ENCODE results near the gene HOXC13.

HOXC13 gene

GRCh38 chr12:53947743-53948142, 9.1 kb downstream of the HOXC13 start:
- Mint-ChIP-seq H3K36me3 (no peaks in the 10 kb centered on the region), H3K27me3 (peaks cover 38% of the 10 kb centered on the region), H3K27ac (no peak overlapping the region), H3K4me3 (no peak overlapping the region), H3K9me3 (no peaks in the 10 kb centered on the region), H3K4me1 (peaks cover 4% of the 10 kb centered on the region)
- ATAC-seq (ENCODE audit: low read depth) (no peak), DNase-seq (ENCODE audit: low spot score in 2 of 2) (no peak)

- H3K4me3 Mint-ChIP-seq, result no peak overlapping the region
- H3K4me1 Mint-ChIP-seq, result peaks cover 4% of the 10 kb centered on the region
- H3K27ac Mint-ChIP-seq, result no peak overlapping the region
- H3K27me3 Mint-ChIP-seq, result peaks cover 39% of the 10 kb centered on the region
- ATAC-seq (ENCODE audit: low read depth) (no peak), DNase-seq (ENCODE audit: low spot score in 2 of 2) (no peak)
- H3K9me3 Mint-ChIP-seq, result peaks cover 2% of the 10 kb centered on the region
- H3K36me3 Mint-ChIP-seq, result no peaks in the 10 kb centered on the region
Observed at GRCh38 chr12:53948650-53949593, 10.3 kb downstream of the HOXC13 start.

- Mint-ChIP-seq H3K9me3 (peaks cover 2% of the 10 kb centered on the region), H3K4me1 (peaks cover 4% of the 10 kb centered on the region), H3K36me3 (no peaks in the 10 kb centered on the region), H3K27ac (no peak overlapping the region), H3K27me3 (peaks cover 39% of the 10 kb centered on the region), H3K4me3 (no peak overlapping the region)
- DNase-seq (ENCODE audit: low spot score in 2 of 2) (no peak), ATAC-seq (ENCODE audit: low read depth) (no peak)
Observed at GRCh38 chr12:53949631-53950436, 11.2 kb downstream of the HOXC13 start.

- H3K4me3 Mint-ChIP-seq, result no peak overlapping the region
- no peak overlapping the region for H3K27ac Mint-ChIP-seq
- DNase-seq (ENCODE audit: low spot score in 2 of 2), result no peak
- H3K36me3 Mint-ChIP-seq, result no peaks in the 10 kb centered on the region
- H3K27me3 Mint-ChIP-seq, result peaks cover 37% of the 10 kb centered on the region
- peaks cover 2% of the 10 kb centered on the region for H3K9me3 Mint-ChIP-seq
- H3K4me1 Mint-ChIP-seq, result peaks cover 4% of the 10 kb centered on the region
- ATAC-seq (ENCODE audit: low read depth), result no peak
Observed at GRCh38 chr12:53950437-53950773, 11.8 kb downstream of the HOXC13 start.

GRCh38 chr12:53950789-53951576, 12.4 kb downstream of the HOXC13 start:
- H3K27me3 Mint-ChIP-seq, result peaks cover 35% of the 10 kb centered on the region
- peaks cover 7% of the 10 kb centered on the region for H3K4me1 Mint-ChIP-seq
- peaks cover 4% of the 10 kb centered on the region for H3K9me3 Mint-ChIP-seq
- peak overlapping the region; percentile 47 for H3K27ac Mint-ChIP-seq
- ATAC-seq (ENCODE audit: low read depth) (no peak), DNase-seq (ENCODE audit: low spot score in 2 of 2) (no peak)
- H3K4me3 Mint-ChIP-seq, result no peak overlapping the region
- H3K36me3 Mint-ChIP-seq, result peaks cover 2% of the 10 kb centered on the region

- H3K27me3 Mint-ChIP-seq, result peaks cover 33% of the 10 kb centered on the region
- peaks cover 4% of the 10 kb centered on the region for H3K9me3 Mint-ChIP-seq
- ATAC-seq (ENCODE audit: low read depth), result no peak
- peak overlapping the region; percentile 53 for H3K27ac Mint-ChIP-seq
- H3K4me3 Mint-ChIP-seq, result no peak overlapping the region
- no peak for DNase-seq (ENCODE audit: low spot score in 2 of 2)
- peaks cover 10% of the 10 kb centered on the region for H3K4me1 Mint-ChIP-seq
- H3K36me3 Mint-ChIP-seq, result peaks cover 3% of the 10 kb centered on the region
Observed at GRCh38 chr12:53951577-53952334, 13.1 kb downstream of the HOXC13 start.

- Mint-ChIP-seq H3K4me1 (peaks cover 15% of the 10 kb centered on the region), H3K9me3 (peaks cover 4% of the 10 kb centered on the region), H3K4me3 (no peak overlapping the region)
Observed at GRCh38 chr12:53952335-53952694, 13.7 kb downstream of the HOXC13 start.

GRCh38 chr12:53952871-53953734, 14.5 kb downstream of the HOXC13 start:
- H3K36me3 Mint-ChIP-seq, result peaks cover 3% of the 10 kb centered on the region
- no peak overlapping the region for H3K4me3 Mint-ChIP-seq
- H3K27me3 Mint-ChIP-seq, result peaks cover 35% of the 10 kb centered on the region
- no peak for DNase-seq (ENCODE audit: low spot score in 2 of 2)
- peak overlapping the region; percentile 73 for H3K27ac Mint-ChIP-seq
- H3K9me3 Mint-ChIP-seq, result peaks cover 4% of the 10 kb centered on the region
- peaks cover 15% of the 10 kb centered on the region for H3K4me1 Mint-ChIP-seq
- no peak for ATAC-seq (ENCODE audit: low read depth)

More at GRCh38 chr12:53952335-53952694, 13.7 kb downstream of the HOXC13 start:
- Mint-ChIP-seq H3K27ac (peak overlapping the region; percentile 53), H3K36me3 (peaks cover 3% of the 10 kb centered on the region), H3K27me3 (peaks cover 33% of the 10 kb centered on the region)
- ATAC-seq (ENCODE audit: low read depth) (no peak), DNase-seq (ENCODE audit: low spot score in 2 of 2) (no peak)

GRCh38 chr12:53953831-53954693, 15.4 kb downstream of the HOXC13 start:
- Mint-ChIP-seq H3K27ac (peak overlapping the region; percentile 73), H3K27me3 (peaks cover 37% of the 10 kb centered on the region), H3K4me3 (no peak overlapping the region), H3K4me1 (peaks cover 15% of the 10 kb centered on the region), H3K36me3 (peaks cover 3% of the 10 kb centered on the region), H3K9me3 (peaks cover 4% of the 10 kb centered on the region)
- DNase-seq (ENCODE audit: low spot score in 2 of 2), result no peak
- ATAC-seq (ENCODE audit: low read depth), result no peak

- H3K4me1 Mint-ChIP-seq, result peaks cover 15% of the 10 kb centered on the region
- H3K4me3 Mint-ChIP-seq, result no peak within 1 kb of the TSS
- peaks cover 4% of the 10 kb centered on the region for H3K9me3 Mint-ChIP-seq
- H3K27me3 Mint-ChIP-seq, result peaks cover 38% of the 10 kb centered on the region
- ATAC-seq (ENCODE audit: low read depth) (no peak), DNase-seq (ENCODE audit: low spot score in 2 of 2) (no peak)
- H3K27ac Mint-ChIP-seq, result peak within 1 kb of the TSS; percentile 73
- peaks cover 3% of the 10 kb centered on the region for H3K36me3 Mint-ChIP-seq
Observed at GRCh38 chr12:53954694-53955035, 16.0 kb downstream of the HOXC13 start, which contains the start of gene HOXC12. Gene HOXC12, plus strand, starts transcription at chr12:53954903. Its CDS starts 27 bp downstream, at chr12:53954930.

GRCh38 chr12:53955036-53955775, 16.6 kb downstream of the HOXC13 start:
- Mint-ChIP-seq H3K36me3 (peaks cover 3% of the 10 kb centered on the region), H3K27ac (peak overlapping the region; percentile 67)

More at GRCh38 chr12:53955036-53955775, 16.6 kb downstream of the HOXC13 start:
- peaks cover 15% of the 10 kb centered on the region for H3K4me1 Mint-ChIP-seq
- H3K4me3 Mint-ChIP-seq, result no peak overlapping the region
- peaks cover 41% of the 10 kb centered on the region for H3K27me3 Mint-ChIP-seq
- DNase-seq (ENCODE audit: low spot score in 2 of 2) (no peak), ATAC-seq (ENCODE audit: low read depth) (no peak)
- H3K9me3 Mint-ChIP-seq, result peaks cover 6% of the 10 kb centered on the region
